ENCODE measurements around the gene SIRPG. TPM values are rescaled to one million over a fixed set of nuclear protein-coding genes. Genes with fewer than 3 reads are reported as not detected.

Gene SIRPG
- total RNA-seq, 2 donors from 2014 or later: 0.44 TPM; not detected in 1

DNA sequence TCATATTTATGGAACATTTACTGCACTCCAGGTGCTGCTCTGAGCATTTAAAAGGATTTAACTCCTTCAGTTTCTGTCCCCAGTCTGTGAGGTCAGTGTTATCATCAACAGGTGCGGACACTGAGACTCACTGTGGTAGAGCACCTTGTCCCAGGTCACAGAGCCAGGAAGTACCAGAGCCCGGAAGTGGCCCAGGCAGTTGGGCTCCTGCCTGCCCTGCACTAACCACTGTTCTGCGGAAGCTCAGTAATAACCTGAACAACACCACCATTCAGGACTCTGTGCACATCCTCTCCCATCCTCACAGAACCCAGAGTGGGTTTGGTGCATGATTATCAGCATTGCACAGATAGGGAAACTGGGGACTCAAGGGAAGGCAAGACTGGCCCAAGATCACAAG is 16.8 kb upstream of the SIRPG start:
- DNase-seq (no peak), ATAC-seq (no peak)

DNA sequence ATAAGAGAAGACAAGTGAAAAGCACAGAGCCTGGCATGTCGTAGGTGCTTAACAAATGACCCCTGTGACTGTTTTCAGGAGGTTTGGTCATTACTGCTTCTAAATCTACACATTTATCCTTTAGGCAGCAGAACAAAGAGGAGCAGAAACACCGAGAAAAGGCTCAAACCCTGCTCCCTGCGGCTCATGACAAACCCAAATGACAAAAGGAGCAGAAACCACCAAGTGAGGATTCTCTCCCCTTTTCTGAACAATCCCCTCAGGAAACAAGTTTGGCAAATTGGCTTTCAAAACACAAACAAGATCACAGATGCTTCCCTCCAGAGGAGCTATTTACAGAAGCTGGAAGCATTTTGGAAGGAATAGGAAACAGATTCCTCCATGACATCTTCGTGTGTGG is 15.8 kb upstream of the SIRPG start:
- DNase-seq (no peak), ATAC-seq (no peak)
- intact Hi-C loops (cut with DNase I): no loop called here

More for the DNA sequence above, 16.8 kb upstream of the SIRPG start:
- intact Hi-C loops (cut with DNase I): no loop called here

GRCh38 chr20:1672728-1673127 is 15.1 kb upstream of the SIRPG start:
- intact Hi-C loops (cut with DNase I): no loop called here
- DNase-seq: no peak

GRCh38 chr20:1671891-1672669 is 14.5 kb upstream of the SIRPG start:
- intact Hi-C loops (cut with DNase I): no loop called here
- no peak for DNase-seq
- ATAC-seq: no peak

More at GRCh38 chr20:1672728-1673127, 15.1 kb upstream of the SIRPG start:
- no peak for ATAC-seq

DNA sequence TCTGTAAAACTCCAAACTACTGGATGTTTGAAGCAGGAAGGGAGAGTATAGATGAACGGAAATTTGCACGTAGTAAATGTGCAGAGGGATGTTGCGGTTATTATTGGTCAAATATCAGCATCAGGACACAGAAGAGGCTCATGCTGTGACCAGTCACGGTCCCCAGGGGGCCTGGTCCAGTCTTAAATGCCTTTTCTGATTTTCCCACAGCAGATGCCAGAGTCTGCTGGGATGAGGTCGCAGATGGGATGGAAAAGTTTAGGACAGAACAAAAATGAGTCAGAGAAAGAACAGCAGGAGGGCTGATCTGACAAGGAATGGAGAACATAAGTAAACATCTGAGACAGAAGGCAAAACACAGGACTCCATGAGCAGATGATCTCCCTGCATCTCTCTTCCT is 11.7 kb upstream of the SIRPG start:
- no peak for ATAC-seq
- intact Hi-C loops (cut with DNase I): no loop called here

DNA sequence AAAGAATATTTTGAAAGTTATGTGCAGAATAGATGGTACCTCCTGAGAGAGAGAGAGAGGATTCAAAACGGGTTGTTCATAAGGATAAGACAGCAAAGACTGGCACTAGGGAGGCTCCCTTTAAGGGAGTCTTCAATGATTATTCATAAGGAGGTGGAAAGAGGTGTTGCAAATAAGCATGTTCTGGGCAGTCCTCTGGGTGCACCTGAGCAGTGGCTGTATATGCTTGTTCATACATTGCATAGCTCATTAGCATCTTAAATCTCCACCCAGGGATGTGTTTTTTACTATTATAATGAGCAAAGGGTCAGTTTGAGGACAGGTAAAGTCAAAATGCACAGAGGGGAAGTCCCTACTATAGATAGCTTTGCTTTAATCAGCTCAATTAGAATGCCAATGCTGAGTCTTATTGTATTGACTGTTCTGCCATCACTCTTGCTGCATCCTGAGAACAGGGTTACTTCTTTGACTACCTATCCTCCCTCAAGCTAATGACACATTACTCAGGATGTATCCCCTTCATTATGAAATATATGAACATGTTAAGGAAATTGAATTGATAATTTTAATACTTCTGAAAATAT is 10.0 kb upstream of the SIRPG start:
- intact Hi-C loops (cut with DNase I): no loop called here
- ATAC-seq (no peak), DNase-seq (no peak)

More for the DNA sequence above, 11.7 kb upstream of the SIRPG start:
- DNase-seq: no peak

- no peak for DNase-seq
- intact Hi-C loops (cut with DNase I): no loop called here
- no peak for ATAC-seq
Observed at GRCh38 chr20:1666802-1667201, 9.2 kb upstream of the SIRPG start.

DNA sequence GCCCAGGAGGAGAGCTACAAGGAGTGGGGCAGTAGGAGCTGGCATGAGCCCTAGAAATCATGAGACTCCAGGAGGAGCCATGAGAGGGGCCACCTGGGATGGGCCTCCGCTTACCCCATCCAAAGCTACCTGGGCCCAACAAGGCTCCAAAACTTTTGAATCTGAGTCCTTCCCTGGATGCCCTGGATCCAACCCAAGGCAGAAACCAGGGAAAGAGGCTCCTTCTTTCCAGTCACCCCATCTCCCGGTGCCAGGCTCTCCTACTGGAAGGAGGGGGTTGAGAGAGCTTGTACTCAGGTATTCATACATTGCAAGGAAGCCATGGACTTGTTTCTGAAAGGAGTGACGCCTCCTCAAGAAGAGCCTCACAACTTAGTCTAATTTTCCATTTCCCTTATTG is 7.8 kb upstream of the SIRPG start:
- DNase-seq: no peak
- no peak for ATAC-seq
- intact Hi-C loops (cut with DNase I): no loop called here

DNA sequence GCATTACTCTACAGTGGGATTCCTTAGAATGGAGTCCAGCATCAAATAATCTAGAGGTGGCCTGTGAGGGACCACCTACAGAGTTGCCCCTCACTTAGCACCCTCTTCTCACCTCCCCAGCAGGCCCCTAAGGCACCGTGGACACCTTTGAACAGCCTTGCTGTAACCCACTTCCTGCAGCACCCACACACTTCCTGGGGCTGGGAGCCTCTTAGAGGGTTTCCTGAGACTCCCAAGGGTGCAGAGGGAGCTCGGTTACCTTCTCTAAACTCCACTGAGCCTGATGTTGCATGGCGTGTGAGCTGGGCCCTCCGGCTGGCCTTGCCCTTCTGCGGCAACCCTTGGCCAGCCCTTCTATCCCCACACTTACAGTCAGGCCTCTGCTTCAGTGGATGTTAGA is 7.3 kb upstream of the SIRPG start:
- intact Hi-C loops (cut with DNase I): no loop called here
- ATAC-seq: peak in 1 of 2 donors; percentile 47
- DNase-seq: no peak

DNA sequence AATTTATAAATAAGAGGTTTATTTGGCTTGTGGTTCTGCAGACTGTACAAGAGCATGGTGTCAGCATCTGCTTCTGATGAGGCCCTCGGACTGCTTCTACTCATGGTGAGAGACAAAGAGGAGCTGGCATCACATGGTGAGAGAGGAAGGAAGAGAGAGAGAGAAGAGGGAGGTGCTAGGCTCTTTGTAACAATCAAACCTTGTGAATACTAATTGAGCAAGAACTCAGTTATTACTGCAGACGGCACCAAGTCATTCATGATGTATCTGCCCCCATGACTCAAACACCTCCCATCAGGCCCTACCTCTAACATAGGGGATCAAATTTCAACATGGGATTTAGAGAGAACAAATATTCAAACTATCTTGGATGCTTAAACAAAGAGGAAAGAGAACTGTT is 6.3 kb upstream of the SIRPG start:
- no peak for ATAC-seq
- intact Hi-C loops (cut with DNase I): no loop called here

DNA sequence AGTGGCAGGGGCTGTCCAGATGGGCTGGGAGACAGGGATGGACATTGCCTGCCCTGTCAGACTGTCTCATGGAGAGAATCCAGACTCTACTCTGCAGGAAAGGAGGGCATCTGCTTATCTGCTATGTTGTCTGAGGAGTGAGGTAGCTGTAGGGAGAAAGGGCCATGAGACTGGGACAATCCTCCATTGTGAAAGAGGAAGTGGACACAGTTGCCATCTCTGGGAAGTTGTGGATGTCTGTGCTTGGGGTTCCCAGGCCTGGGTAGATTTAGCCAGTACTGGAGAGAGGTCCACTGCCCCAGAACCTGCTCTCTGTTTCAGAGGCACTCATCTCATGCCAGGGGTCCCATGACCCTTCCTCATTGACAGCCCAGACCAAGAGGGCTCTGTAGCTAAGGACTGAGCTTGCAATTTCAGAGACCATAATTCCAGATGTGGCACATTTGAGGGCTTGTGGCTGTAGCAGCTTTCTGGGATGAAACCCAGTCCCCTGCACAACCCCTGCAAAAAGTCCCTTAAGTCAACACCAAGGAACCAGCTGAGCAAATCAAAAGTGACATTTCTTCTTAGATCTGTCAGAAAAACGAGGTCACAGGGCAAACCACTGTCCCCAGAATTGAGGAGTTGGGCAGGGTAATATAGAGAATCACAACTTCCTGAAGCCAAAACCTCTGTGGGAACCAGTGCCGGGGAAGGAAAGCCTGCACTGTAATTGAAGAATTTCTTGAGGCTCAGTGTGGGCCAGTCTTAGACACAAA is 4.1 kb upstream of the SIRPG start:
- intact Hi-C loops (cut with DNase I): no loop called here
- no peak for ATAC-seq
- DNase-seq: no peak

More for the DNA sequence above, 6.3 kb upstream of the SIRPG start:
- DNase-seq: no peak

- DNase-seq: no peak
- no peak for ATAC-seq
- intact Hi-C loops (cut with DNase I): no loop called here
Observed at GRCh38 chr20:1660246-1660645, 2.7 kb upstream of the SIRPG start.

GRCh38 chr20:1656844-1657243 is 735 bp downstream of the SIRPG start:
- ATAC-seq: no peak

GRCh38 chr20:1654996-1655395 is 2.6 kb downstream of the SIRPG start:
- ATAC-seq (no peak), DNase-seq (no peak)
- intact Hi-C loops (cut with DNase I): no loop called here

More at GRCh38 chr20:1656844-1657243, 735 bp downstream of the SIRPG start:
- intact Hi-C loops (cut with DNase I): no loop called here
- DNase-seq: no peak

DNA sequence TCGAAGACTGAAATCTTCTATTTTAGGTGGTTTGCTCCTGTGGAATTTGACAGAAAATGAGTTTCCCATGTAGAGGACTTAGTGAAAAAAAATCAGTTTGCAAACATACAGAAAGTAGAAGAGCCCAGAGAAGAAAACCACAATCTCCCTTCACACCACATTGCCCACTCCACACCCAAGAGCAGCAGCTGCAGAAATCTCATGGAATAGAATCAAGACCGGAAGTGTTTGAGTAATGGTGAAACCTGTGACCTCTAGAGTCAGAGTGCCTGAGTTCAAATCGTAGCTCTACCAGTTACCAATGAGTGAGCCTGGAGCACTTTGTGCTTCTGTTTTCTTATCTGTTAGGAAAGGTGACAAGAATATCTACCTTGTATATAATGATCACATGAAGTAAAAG is 4.6 kb downstream of the SIRPG start:
- DNase-seq (no peak), ATAC-seq (no peak)
- intact Hi-C loops (cut with DNase I): no loop called here

DNA sequence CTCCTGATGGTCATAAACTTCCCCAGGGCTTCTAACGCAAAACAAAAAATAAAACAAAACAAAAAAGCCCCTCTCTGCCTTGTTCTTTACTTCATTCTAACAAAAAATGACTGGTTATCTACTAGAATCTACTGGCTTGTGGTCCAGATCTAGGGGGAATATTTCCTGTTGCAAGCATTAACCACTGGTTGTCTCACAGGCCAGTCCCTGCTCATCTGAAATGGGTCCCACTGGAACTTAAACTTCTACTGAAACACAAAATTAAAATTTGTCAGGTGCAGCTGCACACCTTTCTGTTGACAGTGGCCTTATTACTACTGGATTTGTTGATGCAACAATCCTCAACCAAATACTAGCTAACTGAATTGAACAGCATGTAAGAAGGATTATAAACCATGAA is 5.5 kb downstream of the SIRPG start:
- DNase-seq: no peak
- intact Hi-C loops (cut with DNase I): no loop called here
- no peak for ATAC-seq

GRCh38 chr20:1651268-1652058 is 6.1 kb downstream of the SIRPG start:
- ATAC-seq (no peak), DNase-seq (no peak)
- intact Hi-C loops (cut with DNase I): no loop called here

GRCh38 chr20:1648101-1648500 is 9.5 kb downstream of the SIRPG start:
- ATAC-seq (no peak), DNase-seq (no peak)
- intact Hi-C loops (cut with DNase I): no loop called here

DNA sequence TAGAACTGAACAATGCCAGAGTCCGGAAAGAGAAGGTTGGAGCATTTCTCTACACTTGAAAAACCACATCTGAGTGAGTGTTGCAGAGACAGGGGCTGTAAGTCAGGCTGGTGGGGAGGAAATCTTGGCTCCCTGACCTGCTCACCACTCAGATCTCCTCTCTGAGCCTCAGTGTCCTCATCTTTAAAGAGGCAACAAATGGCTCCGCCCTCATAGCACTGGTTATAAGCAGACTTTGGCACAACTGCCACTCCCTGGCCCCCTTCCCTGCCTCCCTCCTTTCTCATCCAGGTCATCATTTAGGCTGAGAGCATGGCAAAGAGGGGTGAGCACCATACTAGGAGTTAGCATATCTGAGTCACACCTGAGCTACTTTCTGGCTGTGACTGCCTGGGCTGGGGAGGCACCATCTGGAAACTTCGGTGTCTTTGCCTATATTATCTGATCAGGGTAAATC is 10.6 kb downstream of the SIRPG start:
- intact Hi-C loops (cut with DNase I): no loop called here
- ATAC-seq (no peak), DNase-seq (no peak)

Measured in left cardiac atrium (tissue), 4 donors.